GM12891 (cell line): ENCODE data around the gene POC1A.

Experiments used
- PAX5 ChIP-seq: IDR thresholded peaks from 2 replicates; pipeline ENCODE4 v1.6.1; 2011; ENCODE audit warnings: low read length, moderate library complexity, mild to moderate bottlenecking; ENCODE audit not compliant: insufficient read depth, severe bottlenecking
- POLR2A ChIP-seq: IDR thresholded peaks from 2 replicates; pipeline ENCODE4 v1.6.1; 2011; ENCODE audit warnings: low read depth, low read length, control low read depth
- POLR2AphosphoS5 ChIP-seq: IDR thresholded peaks from 2 replicates; pipeline ENCODE4 v1.6.1; 2011; ENCODE audit warnings: low read depth, low read length, control low read depth
- POU2F2 ChIP-seq: IDR thresholded peaks from 2 replicates; pipeline ENCODE4 v1.6.1; 2011; ENCODE audit warnings: low read depth, mild to moderate bottlenecking, control low read depth, low read length, moderate library complexity
- SPI1 ChIP-seq: IDR thresholded peaks from 2 replicates; pipeline ENCODE4 v1.6.1; 2011; ENCODE audit warnings: low read depth, low read length, control low read depth
- TAF1 ChIP-seq: IDR thresholded peaks from 2 replicates; pipeline ENCODE4 v1.6.1; 2011; ENCODE audit warnings: low read depth, low read length, control low read depth

- TF ChIP-seq POLR2AphosphoS5 (no peak), POLR2A (no peak), TAF1 (no peak), POU2F2 (no peak), SPI1 (no peak), PAX5 (no peak)
These were observed 23.4 kb upstream of the POC1A start for GRCh38 chr3:52177701-52178042.
